D721Med (cell line): ENCODE results near the gene KIAA0040.

Source experiments
- DNase-seq: peaks from one replicate; pipeline ENCODE4 v3.0.0; 2011; ENCODE audit warnings: low spot score; ENCODE audit not compliant: insufficient read length
- FAIRE-seq: peaks from 2 replicates; lab custom pipeline; 2011; peaks lifted over from hg19 to GRCh38; lab: Jason Lieb, UNC
- CTCF ChIP-seq: IDR thresholded peaks from 2 replicates; pipeline ENCODE4 v1.5.1; 2012; ENCODE audit warnings: mild to moderate bottlenecking, control low read depth; ENCODE audit not compliant: insufficient read depth; ENCODE audit errors: missing control alignments

Gene KIAA0040

GRCh38 chr1:175131095-175131494 is 61.5 kb downstream of the KIAA0040 start:
- DNase-seq (no peak), FAIRE-seq (no peak)
- no peak for TF ChIP-seq CTCF

- DNase-seq (no peak), FAIRE-seq (no peak)
- no peak for TF ChIP-seq CTCF
Observed at GRCh38 chr1:175130649-175131045, 61.9 kb downstream of the KIAA0040 start.

GRCh38 chr1:175129997-175130648 is 62.5 kb downstream of the KIAA0040 start:
- DNase-seq (no peak), FAIRE-seq (no peak)
- no peak for TF ChIP-seq CTCF

- DNase-seq = no peak
- no peak for FAIRE-seq
- TF ChIP-seq CTCF = no peak
Observed at GRCh38 chr1:175129644-175129996, 63.0 kb downstream of the KIAA0040 start.

- no peak for DNase-seq
- TF ChIP-seq CTCF = no peak
- FAIRE-seq = no peak
Observed at GRCh38 chr1:175129182-175129581, 63.4 kb downstream of the KIAA0040 start.

GRCh38 chr1:175128523-175128922 is 64.1 kb downstream of the KIAA0040 start:
- no peak for TF ChIP-seq CTCF
- no peak for DNase-seq
- FAIRE-seq = no peak

GRCh38 chr1:175127565-175127964 is 65.0 kb downstream of the KIAA0040 start:
- DNase-seq (no peak), FAIRE-seq (no peak)
- no peak for TF ChIP-seq CTCF
